ENCODE results near the gene CCDC184. TPM values are rescaled to one million over a fixed set of nuclear protein-coding genes. Genes with fewer than 3 reads are reported as not detected.

The CCDC184 gene
- total and polyA plus RNA-seq, 4 donors: 0.07 to 0.13 (median 0.08) TPM; not detected in 1

GRCh38 chr12:48135027-48135426, 48.4 kb upstream of the CCDC184 start:
- Histone ChIP-seq H3K36me3 (ENCODE audit: control insufficient read depth in 4 of 4, insufficient read depth in 3 of 4, low read depth in 1 of 4, low read length in 3 of 4) (peaks cover 0 to 25% (median 10%) of the 10 kb centered on the region in 4 donors), H3K9me3 (ENCODE audit: control insufficient read depth in 4 of 4, low read length in 3 of 4) (no peaks in the 10 kb centered on the region), H3K4me1 (ENCODE audit: control insufficient read depth in 4 of 4, insufficient read depth in 4 of 4, low read length in 3 of 4) (no peaks in the 10 kb centered on the region), H3K4me3 (ENCODE audit: low read depth in 1 of 3, low read length in 3 of 3) (no peak overlapping the region), H3K9ac (ENCODE audit: low read depth in 1 of 2, low read length in 2 of 2) (no peak overlapping the region), H3K27me3 (ENCODE audit: control insufficient read depth in 4 of 4, insufficient read depth in 4 of 4, low read length in 3 of 4) (no peaks in the 10 kb centered on the region), H3K27ac (ENCODE audit: low read depth in 1 of 2, low read length in 2 of 2) (no peak overlapping the region)
- no peak for TF ChIP-seq HNF4G (IDR thresholded peaks at IDR 0.05)
- TF ChIP-seq MAX (IDR thresholded peaks at IDR 0.05): no peak
- TF ChIP-seq ATF3 (IDR thresholded peaks at IDR 0.05): no peak
- no peak for DNase-seq (ENCODE audit: low spot score)
- WGBS: 96% methylated on average over 5 of the region's 5 CpGs

- Histone ChIP-seq H3K9ac (ENCODE audit: low read depth in 1 of 2, low read length in 2 of 2) (no peak overlapping the region), H3K4me3 (ENCODE audit: low read depth in 1 of 3, low read length in 3 of 3) (no peak overlapping the region), H3K27me3 (ENCODE audit: control insufficient read depth in 4 of 4, insufficient read depth in 4 of 4, low read length in 3 of 4) (no peaks in the 10 kb centered on the region), H3K4me1 (ENCODE audit: control insufficient read depth in 4 of 4, insufficient read depth in 4 of 4, low read length in 3 of 4) (no peaks in the 10 kb centered on the region), H3K36me3 (ENCODE audit: control insufficient read depth in 4 of 4, insufficient read depth in 3 of 4, low read depth in 1 of 4, low read length in 3 of 4) (peaks cover 7 to 51% (median 18%) of the 10 kb centered on the region in 4 donors), H3K27ac (ENCODE audit: low read depth in 1 of 2, low read length in 2 of 2) (no peak overlapping the region), H3K9me3 (ENCODE audit: control insufficient read depth in 4 of 4, low read length in 3 of 4) (no peaks in the 10 kb centered on the region)
- WGBS: 93% methylated on average over 7 of the region's 7 CpGs
- DNase-seq (ENCODE audit: low spot score): no peak
- no peak for TF ChIP-seq REST (IDR thresholded peaks at IDR 0.05)
- TF ChIP-seq EGR1 (IDR thresholded peaks at IDR 0.05; ENCODE audit: low read depth in 2 of 2): no peak
- TF ChIP-seq ATF3 (IDR thresholded peaks at IDR 0.05): no peak
- TF ChIP-seq NR2F2 (IDR thresholded peaks at IDR 0.05): no peak
- no peak for TF ChIP-seq HNF4A (conservative IDR thresholded peaks at IDR 0.05)
Observed at GRCh38 chr12:48142818-48143674, 40.4 kb upstream of the CCDC184 start.

- no peak for DNase-seq (ENCODE audit: low spot score)
- no peak for TF ChIP-seq REST (IDR thresholded peaks at IDR 0.05)
- no peak for TF ChIP-seq HNF4A (conservative IDR thresholded peaks at IDR 0.05)
- no peak for TF ChIP-seq NR2F2 (IDR thresholded peaks at IDR 0.05)
- no peak for TF ChIP-seq RAD21 (IDR thresholded peaks at IDR 0.05)
- no peak for TF ChIP-seq YY1 (IDR thresholded peaks at IDR 0.05)
- TF ChIP-seq HNF4G (IDR thresholded peaks at IDR 0.05): no peak
- no peak for TF ChIP-seq EGR1 (IDR thresholded peaks at IDR 0.05; ENCODE audit: low read depth in 2 of 2)
- no peak for TF ChIP-seq ATF3 (IDR thresholded peaks at IDR 0.05)
- no peak for TF ChIP-seq SP1 (IDR thresholded peaks at IDR 0.05)
- no peak for TF ChIP-seq RXRA (IDR thresholded peaks at IDR 0.05)
- TF ChIP-seq TAF1 (conservative IDR thresholded peaks at IDR 0.05): no peak
- TF ChIP-seq FOXA2 (IDR thresholded peaks at IDR 0.05): no peak
- no peak for TF ChIP-seq JUND (IDR thresholded peaks at IDR 0.05)
- no peak for TF ChIP-seq FOXA1 (IDR thresholded peaks at IDR 0.05)
- TF ChIP-seq ZBTB33 (IDR thresholded peaks at IDR 0.05): no peak
- peaks cover 7 to 51% (median 21%) of the 10 kb centered on the region in 4 donors for H3K36me3 ChIP-seq (ENCODE audit: control insufficient read depth in 4 of 4, insufficient read depth in 3 of 4, low read depth in 1 of 4, low read length in 3 of 4)
- 95% methylated on average over 2 of the region's 2 CpGs for whole genome bisulfite sequencing
- no peak overlapping the region for H3K4me3 ChIP-seq (ENCODE audit: low read depth in 1 of 3, low read length in 3 of 3)
- H3K27ac ChIP-seq (ENCODE audit: low read depth in 1 of 2, low read length in 2 of 2): no peak overlapping the region
- no peaks in the 10 kb centered on the region for H3K4me1 ChIP-seq (ENCODE audit: control insufficient read depth in 4 of 4, insufficient read depth in 4 of 4, low read length in 3 of 4)
- H3K9ac ChIP-seq (ENCODE audit: low read depth in 1 of 2, low read length in 2 of 2): no peak overlapping the region
- no peaks in the 10 kb centered on the region for H3K27me3 ChIP-seq (ENCODE audit: control insufficient read depth in 4 of 4, insufficient read depth in 4 of 4, low read length in 3 of 4)
- no peaks in the 10 kb centered on the region for H3K9me3 ChIP-seq (ENCODE audit: control insufficient read depth in 4 of 4, low read length in 3 of 4)
Observed at GRCh38 chr12:48143898-48144297, 39.5 kb upstream of the CCDC184 start.

Data from liver (tissue), 9 donors.